PC-3 (cell line): ENCODE results near the gene TRNP1. TPM values are rescaled to one million over a fixed set of nuclear protein-coding genes. Genes with fewer than 3 reads are reported as not detected.

Experiments used
- ATAC-seq: fragments of 200-7000 bp; cut with Tn5 transposase; 2 replicates; pipeline ENCODE4 v1.9.1; 2020; ENCODE audit warnings: mild to moderate bottlenecking, moderate library complexity
- BruUV-seq: library from RNA; stranded (reverse); fragments of 400-500 nt; replicated peaks from 2 replicates; lab custom pipeline; 2021; lab: Mats Ljungman, UMichigan
- CTCF ChIA-PET: fragments of 300-600 bp; sonication (Branson Sonifier 250); formaldehyde crosslinking; loops from one replicate; lab custom pipeline; 2022; ENCODE audit warnings: antibody characterized with exemption; lab: Charles Lee
- POLR2A ChIA-PET: fragments of 300-600 bp; sonication (Branson Sonifier 250); formaldehyde crosslinking; loops from one replicate; lab custom pipeline; 2022; ENCODE audit warnings: antibody characterized with exemption; ENCODE audit not compliant: unreplicated experiment; lab: Charles Lee
- DNase-seq: peaks from one replicate; pipeline ENCODE4 v3.0.0-alpha.2; 2015
- H2AFZ ChIP-seq: fragments of 300-600 bp; sonication (generic); 2 replicates; pipeline ENCODE4 v1.6.0; 2016; ENCODE audit warnings: antibody characterized with exemption, low read length
- H3F3A ChIP-seq: fragments of 300-600 bp; sonication (generic); one replicate; pipeline ENCODE4 v1.6.0; 2017; ENCODE audit warnings: antibody characterized with exemption, low read length, control low read depth, mild to moderate bottlenecking; ENCODE audit not compliant: unreplicated experiment
- H3K27ac ChIP-seq: fragments of 300-600 bp; sonication (generic); 2 replicates; pipeline ENCODE4 v1.5.1; 2016; ENCODE audit warnings: mild to moderate bottlenecking, low read length
- H3K27me3 ChIP-seq: fragments of 300-600 bp; sonication (generic); 2 replicates; pipeline ENCODE4 v1.6.1; 2016; ENCODE audit warnings: low read length, mixed read lengths
- H3K36me3 ChIP-seq: fragments of 300-600 bp; sonication (generic); 2 replicates; pipeline ENCODE4 v1.6.1; 2016; ENCODE audit warnings: low read depth, mixed run types, low read length, mixed read lengths
- H3K4me1 ChIP-seq: fragments of 300-600 bp; sonication (generic); 2 replicates; pipeline ENCODE4 v1.5.1; 2016; ENCODE audit warnings: low read length; ENCODE audit not compliant: insufficient read depth
- H3K4me2 ChIP-seq: fragments of 300-600 bp; sonication (generic); 2 replicates; pipeline ENCODE4 v1.6.0; 2016; ENCODE audit warnings: low read length
- H3K4me3 ChIP-seq: fragments of 300-600 bp; sonication (generic); 2 replicates; pipeline ENCODE4 v1.5.1; 2016; ENCODE audit warnings: mild to moderate bottlenecking, low read length, mixed read lengths
- H3K79me2 ChIP-seq: fragments of 300-600 bp; sonication (generic); 2 replicates; pipeline ENCODE4 v1.6.1; 2017; ENCODE audit warnings: low read length, mixed read lengths
- H3K9ac ChIP-seq: fragments of 300-600 bp; sonication (generic); 2 replicates; pipeline ENCODE4 v1.6.0; 2016; ENCODE audit warnings: mild to moderate bottlenecking, low read length
- H3K9me2 ChIP-seq: fragments of 300-600 bp; sonication (generic); replicated peaks from 2 replicates; pipeline ENCODE4 v1.6.1; 2016; ENCODE audit warnings: mixed run types, low read length, mixed read lengths
- H3K9me3 ChIP-seq: fragments of 300-600 bp; sonication (generic); 2 replicates; pipeline ENCODE4 v1.6.1; 2016; ENCODE audit warnings: low read length, mixed read lengths
- H4K20me1 ChIP-seq: fragments of 300-600 bp; sonication (generic); 2 replicates; pipeline ENCODE4 v1.6.1; 2016; ENCODE audit warnings: low read length, mixed read lengths
- EZH2 ChIP-seq: fragments of 300-600 bp; sonication (generic); IDR thresholded peaks from one replicate; pipeline ENCODE4 v1.6.1; 2017; ENCODE audit warnings: antibody characterized with exemption, mild to moderate bottlenecking, low read length; ENCODE audit not compliant: unreplicated experiment
- EZH2phosphoT487 ChIP-seq: fragments of 300-600 bp; sonication (generic); IDR thresholded peaks from 2 replicates; pipeline ENCODE4 v1.6.1; 2018; ENCODE audit warnings: mild to moderate bottlenecking, antibody characterized with exemption, low read length, borderline replicate concordance
- intact Hi-C: fragments of 100-400 bp; cut with micrococcal nuclease; formaldehyde crosslinking; loops from 2 replicates; pipeline ENCODE4 v1.9.0; 2023
- total RNA-seq: library from RNA; depleted of rRNA; stranded (reverse); fragments of >200 nt; gene quantifications from 2 replicates; pipeline ENCODE4 v1.2.3, GENCODE V29; 2014
- TF ChIP-seq, protein P1 (sequence below): fragments of 300-600 bp; sonication (generic); conservative IDR thresholded peaks from 2 replicates; pipeline ENCODE4 v1.5.1; 2017; ENCODE audit warnings: antibody characterized with exemption, low read depth, mild to moderate bottlenecking, low read length

Gene TRNP1
- total RNA-seq, 1 experiment from 2014 or later, result 108 TPM

DNA sequence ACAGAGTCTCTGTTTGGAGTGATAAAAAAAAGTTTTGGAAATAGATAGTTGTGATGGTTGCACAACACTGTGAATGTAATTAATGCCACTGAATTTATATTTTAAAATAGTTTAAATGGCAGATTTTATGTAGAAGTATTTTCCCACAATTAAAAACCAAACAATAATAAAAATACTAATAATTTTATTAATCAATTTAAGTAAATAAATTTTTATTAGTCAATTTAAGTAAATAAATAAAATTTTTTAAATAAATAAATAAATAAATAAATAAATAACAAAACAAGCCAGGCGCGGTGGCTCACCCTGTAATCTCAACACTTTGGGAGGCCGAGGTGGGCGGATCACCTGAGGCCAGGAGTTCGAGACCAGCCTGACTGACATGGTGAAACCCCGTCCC is 28.3 kb upstream of the TRNP1 start:
- Histone ChIP-seq H3K9ac (no peak overlapping the region), H3K79me2 (0 out of 2 replicates have a peak, but pooled peaks cover 5% of the 10 kb centered on the region), H4K20me1 (no peaks in the 10 kb centered on the region), H3K27me3 (no peaks in the 10 kb centered on the region), H3K27ac (no peak overlapping the region), H3K9me2 (no peaks in the 10 kb centered on the region), H3K9me3 (no peaks in the 10 kb centered on the region), H2AFZ (no peak overlapping the region), H3F3A (no peaks in the 10 kb centered on the region), H3K4me1 (peaks cover 20% of the 10 kb centered on the region), H3K4me2 (no peak overlapping the region), H3K4me3 (no peak overlapping the region), H3K36me3 (no peaks in the 10 kb centered on the region)
- TF ChIP-seq, protein P1, sequence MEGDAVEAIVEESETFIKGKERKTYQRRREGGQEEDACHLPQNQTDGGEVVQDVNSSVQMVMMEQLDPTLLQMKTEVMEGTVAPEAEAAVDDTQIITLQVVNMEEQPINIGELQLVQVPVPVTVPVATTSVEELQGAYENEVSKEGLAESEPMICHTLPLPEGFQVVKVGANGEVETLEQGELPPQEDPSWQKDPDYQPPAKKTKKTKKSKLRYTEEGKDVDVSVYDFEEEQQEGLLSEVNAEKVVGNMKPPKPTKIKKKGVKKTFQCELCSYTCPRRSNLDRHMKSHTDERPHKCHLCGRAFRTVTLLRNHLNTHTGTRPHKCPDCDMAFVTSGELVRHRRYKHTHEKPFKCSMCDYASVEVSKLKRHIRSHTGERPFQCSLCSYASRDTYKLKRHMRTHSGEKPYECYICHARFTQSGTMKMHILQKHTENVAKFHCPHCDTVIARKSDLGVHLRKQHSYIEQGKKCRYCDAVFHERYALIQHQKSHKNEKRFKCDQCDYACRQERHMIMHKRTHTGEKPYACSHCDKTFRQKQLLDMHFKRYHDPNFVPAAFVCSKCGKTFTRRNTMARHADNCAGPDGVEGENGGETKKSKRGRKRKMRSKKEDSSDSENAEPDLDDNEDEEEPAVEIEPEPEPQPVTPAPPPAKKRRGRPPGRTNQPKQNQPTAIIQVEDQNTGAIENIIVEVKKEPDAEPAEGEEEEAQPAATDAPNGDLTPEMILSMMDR, result no peak
- TF ChIP-seq EZH2phosphoT487 (no peak), EZH2 (no peak)
- ChIA-PET CTCF (no interaction called here), POLR2A (no interaction called here)
- DNase-seq, result no peak
- intact Hi-C loops, result loop anchor here (5.0 kb wide), 1 partner anchor 47 kb away; the partner anchor contains the start of gene TENT5B
- no TSS peak for BruUV-seq
- ATAC-seq, result no peak

DNA sequence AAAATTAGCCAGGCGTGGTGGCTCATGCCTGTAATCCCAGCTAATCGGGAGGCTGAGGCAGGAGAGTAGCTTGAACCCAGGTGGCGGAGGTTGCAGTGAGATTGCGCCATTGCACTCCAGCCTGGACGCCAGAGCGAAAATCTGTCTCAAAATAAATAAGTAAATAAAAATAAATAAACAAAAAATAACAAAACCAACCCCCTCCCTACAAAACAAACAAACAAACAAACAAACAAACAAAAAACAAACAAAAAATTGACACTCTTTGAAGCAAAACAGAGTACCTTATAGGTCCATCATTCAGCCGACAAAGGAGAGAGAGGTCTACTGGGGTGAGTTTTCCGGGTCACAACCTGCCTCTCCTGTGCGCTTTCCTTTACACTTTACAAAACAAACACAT is 27.9 kb upstream of the TRNP1 start:
- intact Hi-C loops, result loop anchor here (5.0 kb wide), 1 partner anchor 47 kb away; the partner anchor contains the start of gene TENT5B

DNA sequence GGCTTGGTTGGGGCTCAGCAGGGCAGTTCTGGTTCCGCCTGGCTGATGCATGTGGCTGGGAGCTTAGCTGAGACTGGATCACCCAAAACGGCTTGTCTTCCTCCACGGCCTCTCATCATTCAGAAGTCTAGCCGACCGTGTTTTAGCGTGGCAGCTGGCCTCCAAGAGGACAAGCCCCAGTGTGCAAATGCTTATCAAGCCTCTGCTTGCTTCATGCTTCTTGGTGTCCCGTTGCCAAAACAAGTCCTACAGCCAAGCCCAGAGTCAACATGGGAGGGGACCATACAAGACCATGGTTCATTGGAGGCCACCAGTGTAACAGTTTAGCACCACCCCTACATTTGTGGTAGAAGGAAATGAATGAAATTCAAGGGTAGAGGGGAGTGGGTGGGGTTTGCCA is 22.7 kb upstream of the TRNP1 start:
- Histone ChIP-seq H3K27me3 (no peaks in the 10 kb centered on the region), H3K9me2 (no peaks in the 10 kb centered on the region), H3K36me3 (no peaks in the 10 kb centered on the region), H3F3A (no peaks in the 10 kb centered on the region), H2AFZ (no peak overlapping the region), H3K4me3 (no peak overlapping the region), H4K20me1 (no peaks in the 10 kb centered on the region), H3K4me1 (no peaks in the 10 kb centered on the region), H3K9me3 (no peaks in the 10 kb centered on the region), H3K27ac (no peak overlapping the region), H3K9ac (no peak overlapping the region), H3K79me2 (no peaks in the 10 kb centered on the region), H3K4me2 (no peak overlapping the region)
- ChIA-PET POLR2A (no interaction called here), CTCF (no interaction called here)
- no peak for DNase-seq
- TF ChIP-seq, protein P1, result no peak
- TF ChIP-seq EZH2phosphoT487 (no peak), EZH2 (no peak)
- no peak; the same call in 1 of the 2 replicates for ATAC-seq
- intact Hi-C loops, result no loop called here
- BruUV-seq, result no TSS peak

More for the DNA sequence above, 27.9 kb upstream of the TRNP1 start:
- Histone ChIP-seq H3K4me3 (no peak overlapping the region), H3K4me2 (no peak overlapping the region), H3K4me1 (peaks cover 19% of the 10 kb centered on the region), H3K9me3 (no peaks in the 10 kb centered on the region), H3K9ac (no peak overlapping the region), H3K36me3 (no peaks in the 10 kb centered on the region), H3F3A (no peaks in the 10 kb centered on the region), H3K27ac (no peak overlapping the region), H3K27me3 (no peaks in the 10 kb centered on the region), H2AFZ (no peak overlapping the region), H4K20me1 (no peaks in the 10 kb centered on the region), H3K79me2 (0 out of 2 replicates have a peak, but pooled peaks cover 3% of the 10 kb centered on the region), H3K9me2 (no peaks in the 10 kb centered on the region)
- TF ChIP-seq EZH2phosphoT487, result no peak
- no peak for TF ChIP-seq EZH2
- TF ChIP-seq, protein P1, result no peak
- ChIA-PET POLR2A (no interaction called here), CTCF (no interaction called here)
- BruUV-seq, result no TSS peak
- no peak for DNase-seq
- no peak for ATAC-seq
